ENCODE data around the gene KLHL5. TPM values are rescaled to one million over a fixed set of nuclear protein-coding genes. Genes with fewer than 3 reads are reported as not detected.

KLHL5 gene
- total RNA-seq, 4 donors from 2014 or later: 26.1 to 67.1 (median 53.5) TPM

- DNase-seq (ENCODE audit: low spot score) (no peak), ATAC-seq (ENCODE audit: low FRiP score) (no peak)
- TF ChIP-seq, protein P1, sequence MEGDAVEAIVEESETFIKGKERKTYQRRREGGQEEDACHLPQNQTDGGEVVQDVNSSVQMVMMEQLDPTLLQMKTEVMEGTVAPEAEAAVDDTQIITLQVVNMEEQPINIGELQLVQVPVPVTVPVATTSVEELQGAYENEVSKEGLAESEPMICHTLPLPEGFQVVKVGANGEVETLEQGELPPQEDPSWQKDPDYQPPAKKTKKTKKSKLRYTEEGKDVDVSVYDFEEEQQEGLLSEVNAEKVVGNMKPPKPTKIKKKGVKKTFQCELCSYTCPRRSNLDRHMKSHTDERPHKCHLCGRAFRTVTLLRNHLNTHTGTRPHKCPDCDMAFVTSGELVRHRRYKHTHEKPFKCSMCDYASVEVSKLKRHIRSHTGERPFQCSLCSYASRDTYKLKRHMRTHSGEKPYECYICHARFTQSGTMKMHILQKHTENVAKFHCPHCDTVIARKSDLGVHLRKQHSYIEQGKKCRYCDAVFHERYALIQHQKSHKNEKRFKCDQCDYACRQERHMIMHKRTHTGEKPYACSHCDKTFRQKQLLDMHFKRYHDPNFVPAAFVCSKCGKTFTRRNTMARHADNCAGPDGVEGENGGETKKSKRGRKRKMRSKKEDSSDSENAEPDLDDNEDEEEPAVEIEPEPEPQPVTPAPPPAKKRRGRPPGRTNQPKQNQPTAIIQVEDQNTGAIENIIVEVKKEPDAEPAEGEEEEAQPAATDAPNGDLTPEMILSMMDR (IDR thresholded peaks at IDR 0.05): no peak
Measured at GRCh38 chr4:39097290-39097689, 35.3 kb downstream of the KLHL5 start.

GRCh38 chr4:39102297-39102696, 40.3 kb downstream of the KLHL5 start:
- ATAC-seq (ENCODE audit: low FRiP score): no peak
- TF ChIP-seq, protein P1 (IDR thresholded peaks at IDR 0.05): no peak
- no peak for DNase-seq (ENCODE audit: low spot score)

DNA sequence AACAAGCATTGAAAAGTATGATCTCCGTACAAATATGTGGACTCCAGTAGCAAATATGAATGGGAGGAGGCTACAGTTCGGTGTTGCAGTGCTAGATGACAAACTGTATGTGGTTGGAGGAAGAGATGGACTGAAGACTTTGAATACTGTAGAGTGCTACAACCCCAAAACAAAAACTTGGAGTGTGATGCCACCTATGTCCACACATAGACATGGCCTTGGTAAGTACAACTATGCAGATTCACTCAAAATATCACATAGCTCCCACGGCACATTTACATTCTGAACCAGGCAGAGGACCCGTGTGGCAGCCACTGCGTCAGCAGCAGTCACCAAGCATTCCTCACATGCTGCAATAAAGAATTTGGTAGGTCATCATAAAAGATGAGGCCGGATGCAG, 41.3 kb downstream of the KLHL5 start:
- ATAC-seq (ENCODE audit: low FRiP score) (no peak), DNase-seq (ENCODE audit: low spot score) (no peak)
- TF ChIP-seq, protein P1 (IDR thresholded peaks at IDR 0.05): no peak

DNA sequence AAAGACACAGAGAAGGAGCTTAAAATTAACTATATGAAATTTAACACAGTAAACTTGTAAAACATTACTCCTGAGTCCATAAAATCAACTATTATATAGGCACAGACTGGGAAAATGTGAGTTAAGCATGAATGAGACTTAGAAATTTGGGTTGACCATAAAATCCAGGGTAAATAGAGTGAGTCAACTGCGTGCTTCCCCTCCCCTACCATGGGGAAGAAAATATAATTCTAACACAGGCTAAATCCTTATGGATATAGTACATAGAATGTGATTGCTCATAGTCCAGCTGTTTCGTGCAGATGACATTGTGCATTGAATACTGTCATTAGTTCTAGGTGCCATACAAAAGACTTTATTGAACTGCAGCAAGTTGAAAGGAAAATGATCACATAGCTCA, 42.2 kb downstream of the KLHL5 start:
- TF ChIP-seq, protein P1 (IDR thresholded peaks at IDR 0.05): no peak
- no peak for ATAC-seq (ENCODE audit: low FRiP score)
- DNase-seq (ENCODE audit: low spot score): no peak

- no peak for DNase-seq (ENCODE audit: low spot score)
- ATAC-seq (ENCODE audit: low FRiP score): no peak
- TF ChIP-seq, protein P1 (IDR thresholded peaks at IDR 0.05): no peak
Measured at GRCh38 chr4:39106011-39106410, 44.0 kb downstream of the KLHL5 start.

- DNase-seq (ENCODE audit: low spot score) (no peak), ATAC-seq (ENCODE audit: low FRiP score) (no peak)
- TF ChIP-seq, protein P1 (IDR thresholded peaks at IDR 0.05): no peak
Measured at GRCh38 chr4:39114436-39114835, 52.4 kb downstream of the KLHL5 start.

DNA sequence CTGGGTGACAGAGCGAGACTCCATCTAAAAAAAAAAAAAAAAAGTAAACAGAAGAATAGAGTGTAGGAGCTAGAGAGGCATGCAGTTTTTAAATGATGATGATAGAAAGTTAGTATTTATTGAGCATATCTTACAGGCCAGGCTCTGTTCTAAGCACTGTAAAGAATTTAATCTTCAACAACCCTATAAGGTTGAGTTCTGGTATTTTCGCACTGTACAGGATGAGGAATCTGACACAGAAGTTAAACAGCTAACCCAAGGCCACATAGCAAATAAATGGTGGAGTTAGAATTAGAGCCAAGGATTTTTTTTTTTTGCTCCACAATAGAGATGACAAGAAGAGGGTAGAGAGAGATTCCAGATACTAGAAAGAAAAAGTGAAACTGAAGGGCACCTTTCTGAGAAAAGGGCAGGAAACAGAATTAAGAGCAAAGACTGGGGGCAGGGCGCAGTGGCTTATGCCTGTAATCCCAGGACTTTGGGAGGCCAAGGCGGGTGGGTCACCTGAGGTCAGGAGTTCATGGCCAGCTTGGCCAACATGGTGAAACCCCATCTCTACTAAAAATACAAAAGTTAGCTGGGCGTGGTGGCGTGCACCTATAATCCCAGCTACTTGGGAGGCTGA, 56.1 kb downstream of the KLHL5 start:
- DNase-seq (ENCODE audit: low spot score) (no peak), ATAC-seq (ENCODE audit: low FRiP score) (no peak)
- TF ChIP-seq, protein P1 (IDR thresholded peaks at IDR 0.05): no peak

Measured in omental fat pad (tissue), 4 donors.